Measurements from ENCODE around the gene WIPI1.

Gene WIPI1

DNA sequence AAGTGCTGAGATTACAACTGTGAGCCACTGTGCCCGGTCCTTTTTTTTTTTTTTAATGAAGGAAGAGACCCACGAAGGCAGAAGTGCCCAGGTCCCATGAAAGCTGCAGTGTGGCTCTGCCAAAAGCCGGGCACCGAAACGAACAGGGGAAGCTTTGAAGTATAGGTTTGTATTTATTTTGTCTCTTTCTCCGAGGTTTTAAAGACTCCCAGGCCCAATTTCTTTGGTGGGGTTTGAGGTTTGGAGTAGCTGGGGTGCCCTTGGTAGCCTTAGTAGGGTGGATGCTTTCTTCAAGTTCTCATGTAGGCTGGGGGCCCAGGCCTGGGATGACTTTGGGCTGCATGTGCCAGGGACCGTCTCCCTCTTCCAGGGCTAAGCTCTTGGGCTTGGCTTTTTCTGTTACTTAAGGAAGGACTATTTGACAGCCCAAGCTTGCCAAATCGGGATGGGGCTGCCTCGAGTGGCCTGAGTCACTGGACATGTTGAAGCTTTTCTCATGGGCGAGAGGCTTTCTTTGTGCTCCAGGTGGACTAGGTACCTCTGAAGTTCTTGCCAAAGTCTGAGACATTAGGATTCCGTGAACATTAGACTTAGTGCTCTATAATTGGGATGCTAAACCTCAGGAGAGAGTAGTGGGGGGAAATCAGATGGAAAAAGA, 66.3 kb downstream of the WIPI1 start:
- H3K4me3 ChIP-seq (ENCODE audit: low read depth in 1 of 2, low read length in 2 of 2), result no peak overlapping the region
- H3K27me3 ChIP-seq (ENCODE audit: low read depth, low read length), result no peaks in the 10 kb centered on the region
- no peaks in the 10 kb centered on the region for H3K4me1 ChIP-seq (ENCODE audit: control insufficient read depth in 1 of 2, insufficient read depth in 2 of 2, low read length in 2 of 2)
- no peak overlapping the region for H3K27ac ChIP-seq (ENCODE audit: low read length)
- H3K9me3 ChIP-seq (ENCODE audit: control insufficient read depth in 1 of 2, low read length in 2 of 2), result peaks cover 0 to 6% of the 10 kb centered on the region in 2 donors
- peaks cover 0 to 6% of the 10 kb centered on the region in 2 donors for H3K36me3 ChIP-seq (ENCODE audit: control insufficient read depth in 1 of 2, insufficient read depth in 2 of 2, low read length in 2 of 2)

- H3K27ac ChIP-seq (ENCODE audit: low read length), result no peak overlapping the region
- no peaks in the 10 kb centered on the region for H3K36me3 ChIP-seq (ENCODE audit: control insufficient read depth in 1 of 2, insufficient read depth in 2 of 2, low read length in 2 of 2)
- H3K27me3 ChIP-seq (ENCODE audit: low read depth, low read length), result no peaks in the 10 kb centered on the region
- no peak overlapping the region for H3K4me3 ChIP-seq (ENCODE audit: low read depth in 1 of 2, low read length in 2 of 2)
- no peaks in the 10 kb centered on the region for H3K4me1 ChIP-seq (ENCODE audit: control insufficient read depth in 1 of 2, insufficient read depth in 2 of 2, low read length in 2 of 2)
- no peaks in the 10 kb centered on the region for H3K9me3 ChIP-seq (ENCODE audit: control insufficient read depth in 1 of 2, low read length in 2 of 2)
These were observed 68.3 kb downstream of the WIPI1 start for GRCh38 chr17:68389041-68389440.

GRCh38 chr17:68387435-68388218, 69.7 kb downstream of the WIPI1 start:
- Histone ChIP-seq H3K36me3 (ENCODE audit: control insufficient read depth in 1 of 2, insufficient read depth in 2 of 2, low read length in 2 of 2) (no peaks in the 10 kb centered on the region), H3K4me1 (ENCODE audit: control insufficient read depth in 1 of 2, insufficient read depth in 2 of 2, low read length in 2 of 2) (peaks cover 0 to 3% of the 10 kb centered on the region in 2 donors), H3K27ac (ENCODE audit: low read length) (no peak overlapping the region), H3K9me3 (ENCODE audit: control insufficient read depth in 1 of 2, low read length in 2 of 2) (no peaks in the 10 kb centered on the region), H3K27me3 (ENCODE audit: low read depth, low read length) (no peaks in the 10 kb centered on the region), H3K4me3 (ENCODE audit: low read depth in 1 of 2, low read length in 2 of 2) (no peak overlapping the region)

DNA sequence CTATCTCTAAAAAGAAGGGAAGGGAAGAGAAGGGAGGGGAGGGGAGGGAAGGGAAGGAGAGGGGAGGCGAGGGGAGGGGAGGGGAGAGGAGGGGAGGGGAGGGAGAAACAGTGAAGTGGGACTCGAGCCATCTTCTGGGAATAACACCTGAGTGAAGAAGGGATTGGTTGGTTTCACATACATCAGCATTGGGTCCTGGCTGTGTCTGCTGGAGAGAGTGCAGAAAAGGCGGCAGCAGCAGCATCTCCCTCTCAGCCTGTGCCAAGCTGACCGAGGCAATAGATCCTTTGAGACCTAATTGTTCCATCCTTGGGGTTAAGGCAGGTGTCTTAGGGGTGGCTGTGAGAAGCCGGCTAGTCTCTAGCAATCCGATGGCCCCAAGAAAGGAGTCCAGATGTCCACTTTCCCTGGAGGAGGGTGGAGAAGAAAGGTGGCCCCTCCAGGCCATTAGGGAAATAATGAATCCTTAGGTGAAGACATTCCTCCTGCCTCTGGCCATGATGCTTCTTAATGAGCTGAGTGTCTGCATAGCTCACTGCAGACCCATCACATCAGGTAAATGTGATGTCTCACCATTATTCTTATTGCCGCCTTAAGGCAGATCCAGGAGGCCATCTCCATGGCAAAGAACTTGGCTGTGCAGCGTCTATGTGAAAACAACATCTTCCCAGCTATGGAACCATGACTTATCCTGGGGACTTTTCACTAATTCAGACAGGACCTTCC, 71.6 kb downstream of the WIPI1 start:
- Histone ChIP-seq H3K4me1 (ENCODE audit: control insufficient read depth in 1 of 2, insufficient read depth in 2 of 2, low read length in 2 of 2) (peaks cover 0 to 3% of the 10 kb centered on the region in 2 donors), H3K36me3 (ENCODE audit: control insufficient read depth in 1 of 2, insufficient read depth in 2 of 2, low read length in 2 of 2) (peaks cover 0 to 4% of the 10 kb centered on the region in 2 donors), H3K27me3 (ENCODE audit: low read depth, low read length) (no peaks in the 10 kb centered on the region), H3K27ac (ENCODE audit: low read length) (no peak overlapping the region), H3K9me3 (ENCODE audit: control insufficient read depth in 1 of 2, low read length in 2 of 2) (no peaks in the 10 kb centered on the region), H3K4me3 (ENCODE audit: low read depth in 1 of 2, low read length in 2 of 2) (no peak overlapping the region)

DNA sequence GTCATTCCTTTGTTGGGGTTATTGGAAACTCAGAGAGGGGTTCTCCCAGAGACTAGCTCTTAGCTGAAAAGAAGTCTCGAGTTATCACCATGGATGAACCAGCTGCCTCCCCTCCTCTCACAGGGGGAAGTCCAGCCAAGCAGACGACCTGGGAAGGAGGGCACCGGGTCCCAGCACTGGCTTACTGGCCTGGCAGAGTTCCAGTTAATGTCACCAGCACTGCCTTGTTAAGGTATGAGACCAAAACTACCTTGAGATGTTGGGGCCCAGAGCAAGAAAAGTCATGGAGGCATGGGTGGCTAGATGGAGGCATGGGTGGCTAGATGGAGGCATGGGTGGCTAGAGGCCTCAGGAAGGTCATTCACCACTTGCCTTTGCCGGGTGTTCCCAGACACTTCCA, 72.4 kb downstream of the WIPI1 start:
- Histone ChIP-seq H3K36me3 (ENCODE audit: control insufficient read depth in 1 of 2, insufficient read depth in 2 of 2, low read length in 2 of 2) (peaks cover 0 to 4% of the 10 kb centered on the region in 2 donors), H3K4me1 (ENCODE audit: control insufficient read depth in 1 of 2, insufficient read depth in 2 of 2, low read length in 2 of 2) (peaks cover 0 to 3% of the 10 kb centered on the region in 2 donors), H3K4me3 (ENCODE audit: low read depth in 1 of 2, low read length in 2 of 2) (no peak overlapping the region), H3K27ac (ENCODE audit: low read length) (no peak overlapping the region), H3K27me3 (ENCODE audit: low read depth, low read length) (no peaks in the 10 kb centered on the region), H3K9me3 (ENCODE audit: control insufficient read depth in 1 of 2, low read length in 2 of 2) (no peaks in the 10 kb centered on the region)

DNA sequence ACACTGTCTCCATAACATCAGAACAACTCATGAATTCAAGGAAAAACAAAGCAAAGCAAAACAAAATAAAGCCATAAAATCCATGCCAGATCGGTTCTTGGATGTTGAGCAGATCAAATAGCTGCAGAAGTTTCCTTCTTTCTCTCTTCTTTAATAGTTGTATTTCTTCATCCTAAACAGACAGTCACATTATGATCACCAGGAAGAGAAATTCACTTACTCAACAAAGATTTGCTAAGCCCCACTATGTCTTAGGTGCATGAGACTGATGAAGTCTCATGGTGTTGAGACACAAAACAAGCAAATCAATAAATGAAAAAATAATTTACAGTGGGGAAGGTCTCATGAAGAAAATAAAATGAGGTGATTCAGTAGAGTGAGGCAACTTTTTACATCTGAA, 72.8 kb downstream of the WIPI1 start:
- Histone ChIP-seq H3K9me3 (ENCODE audit: control insufficient read depth in 1 of 2, low read length in 2 of 2) (no peaks in the 10 kb centered on the region), H3K36me3 (ENCODE audit: control insufficient read depth in 1 of 2, insufficient read depth in 2 of 2, low read length in 2 of 2) (peaks cover 0 to 4% of the 10 kb centered on the region in 2 donors), H3K4me1 (ENCODE audit: control insufficient read depth in 1 of 2, insufficient read depth in 2 of 2, low read length in 2 of 2) (peaks cover 0 to 3% of the 10 kb centered on the region in 2 donors), H3K27me3 (ENCODE audit: low read depth, low read length) (no peaks in the 10 kb centered on the region), H3K27ac (ENCODE audit: low read length) (no peak overlapping the region), H3K4me3 (ENCODE audit: low read depth in 1 of 2, low read length in 2 of 2) (no peak overlapping the region)

- Histone ChIP-seq H3K27me3 (ENCODE audit: low read depth, low read length) (no peaks in the 10 kb centered on the region), H3K27ac (ENCODE audit: low read length) (no peak overlapping the region), H3K9me3 (ENCODE audit: control insufficient read depth in 1 of 2, low read length in 2 of 2) (no peaks in the 10 kb centered on the region), H3K36me3 (ENCODE audit: control insufficient read depth in 1 of 2, insufficient read depth in 2 of 2, low read length in 2 of 2) (peaks cover 0 to 7% of the 10 kb centered on the region in 2 donors), H3K4me3 (ENCODE audit: low read depth in 1 of 2, low read length in 2 of 2) (no peak overlapping the region), H3K4me1 (ENCODE audit: control insufficient read depth in 1 of 2, insufficient read depth in 2 of 2, low read length in 2 of 2) (peaks cover 0 to 3% of the 10 kb centered on the region in 2 donors)
These were observed 73.6 kb downstream of the WIPI1 start for GRCh38 chr17:68383443-68384321.

DNA sequence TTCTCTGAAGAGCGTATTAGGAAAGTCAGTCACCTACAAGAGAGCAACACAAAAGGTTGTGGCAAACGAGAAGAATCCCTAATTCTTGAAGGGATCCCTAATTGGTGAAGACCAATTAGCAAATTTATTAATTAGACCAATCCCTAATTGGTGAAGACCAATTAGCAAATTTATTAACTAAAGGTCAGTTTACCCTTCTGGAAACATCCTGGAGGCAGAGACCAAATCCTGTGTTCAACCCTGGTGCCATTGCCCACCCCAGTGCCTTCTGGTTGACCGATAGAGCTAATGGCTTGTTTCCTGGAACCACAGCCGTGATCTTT, 74.2 kb downstream of the WIPI1 start:
- Histone ChIP-seq H3K9me3 (ENCODE audit: control insufficient read depth in 1 of 2, low read length in 2 of 2) (no peaks in the 10 kb centered on the region), H3K4me1 (ENCODE audit: control insufficient read depth in 1 of 2, insufficient read depth in 2 of 2, low read length in 2 of 2) (peaks cover 0 to 3% of the 10 kb centered on the region in 2 donors), H3K27ac (ENCODE audit: low read length) (no peak overlapping the region), H3K36me3 (ENCODE audit: control insufficient read depth in 1 of 2, insufficient read depth in 2 of 2, low read length in 2 of 2) (peaks cover 0 to 12% of the 10 kb centered on the region in 2 donors), H3K4me3 (ENCODE audit: low read depth in 1 of 2, low read length in 2 of 2) (no peak overlapping the region), H3K27me3 (ENCODE audit: low read depth, low read length) (no peaks in the 10 kb centered on the region)

DNA sequence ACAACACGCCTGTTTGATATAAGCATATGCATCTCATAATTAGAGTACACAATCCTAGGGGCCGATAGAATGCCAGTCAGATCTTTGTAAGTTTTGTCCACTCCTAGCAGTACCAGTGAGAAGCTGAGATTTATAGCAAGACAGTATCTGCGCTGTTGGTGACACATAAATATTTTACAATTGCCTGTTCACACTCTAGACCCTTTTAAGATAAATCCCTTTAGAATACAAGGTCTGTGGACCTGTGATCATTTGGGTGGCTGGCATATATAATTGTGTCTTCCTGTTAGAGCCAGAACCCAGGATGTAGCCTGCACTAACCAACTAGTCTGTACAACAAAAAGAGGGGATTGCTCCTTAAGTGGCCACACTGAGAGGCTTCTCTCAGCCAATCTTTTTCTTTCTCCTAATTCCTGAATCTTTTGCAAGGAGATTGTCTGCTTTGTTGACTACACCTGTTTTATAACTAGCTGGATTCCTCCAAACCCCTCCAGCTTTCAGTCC, 74.7 kb downstream of the WIPI1 start:
- peaks cover 0 to 3% of the 10 kb centered on the region in 2 donors for H3K4me1 ChIP-seq (ENCODE audit: control insufficient read depth in 1 of 2, insufficient read depth in 2 of 2, low read length in 2 of 2)
- H3K27me3 ChIP-seq (ENCODE audit: low read depth, low read length), result no peaks in the 10 kb centered on the region
- no peaks in the 10 kb centered on the region for H3K9me3 ChIP-seq (ENCODE audit: control insufficient read depth in 1 of 2, low read length in 2 of 2)
- H3K27ac ChIP-seq (ENCODE audit: low read length), result no peak overlapping the region
- H3K36me3 ChIP-seq (ENCODE audit: control insufficient read depth in 1 of 2, insufficient read depth in 2 of 2, low read length in 2 of 2), result peaks cover 0 to 12% of the 10 kb centered on the region in 2 donors
- no peak overlapping the region for H3K4me3 ChIP-seq (ENCODE audit: low read depth in 1 of 2, low read length in 2 of 2)

DNA sequence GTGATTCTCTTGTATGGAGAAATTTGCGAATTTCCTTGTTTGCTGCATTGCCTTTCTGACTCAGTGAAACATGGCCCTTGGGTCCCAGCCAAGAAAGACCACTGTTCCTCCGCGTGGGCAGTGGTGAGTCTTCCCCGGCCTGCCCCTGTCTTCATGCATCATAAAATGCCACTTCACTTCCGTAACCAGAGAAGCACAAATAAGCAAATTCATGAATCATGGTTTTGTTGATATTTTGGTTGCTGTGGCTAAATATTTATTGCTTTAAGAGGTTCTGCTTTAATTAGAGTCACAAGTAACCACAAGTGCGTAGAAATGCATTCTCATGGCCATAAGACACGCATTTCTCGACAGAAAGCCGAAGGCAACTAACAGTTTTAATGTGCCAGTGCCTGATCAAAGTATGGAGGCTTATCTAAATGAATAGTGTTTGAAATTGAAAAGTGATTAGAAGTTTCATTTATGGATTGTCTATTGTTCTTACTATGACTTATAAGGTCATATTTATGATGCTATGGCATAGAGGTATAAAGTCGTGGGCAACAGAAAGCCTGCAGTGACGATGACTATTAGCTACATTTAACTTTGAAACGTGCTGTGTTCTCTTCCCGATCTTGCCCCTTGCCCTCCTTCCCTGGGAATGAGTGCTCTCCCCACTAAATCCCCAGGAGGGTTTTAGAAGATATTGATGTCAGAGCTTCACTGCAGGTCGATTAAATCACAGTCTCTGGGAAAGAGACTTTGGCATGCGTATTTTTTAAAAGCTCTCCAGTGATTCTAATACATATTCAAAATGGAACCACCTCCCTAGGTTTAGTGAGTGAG, 76.0 kb downstream of the WIPI1 start:
- Histone ChIP-seq H3K9me3 (ENCODE audit: control insufficient read depth in 1 of 2, low read length in 2 of 2) (no peaks in the 10 kb centered on the region), H3K36me3 (ENCODE audit: control insufficient read depth in 1 of 2, insufficient read depth in 2 of 2, low read length in 2 of 2) (peaks cover 0 to 12% of the 10 kb centered on the region in 2 donors), H3K27me3 (ENCODE audit: low read depth, low read length) (no peaks in the 10 kb centered on the region), H3K4me3 (ENCODE audit: low read depth in 1 of 2, low read length in 2 of 2) (no peak overlapping the region), H3K27ac (ENCODE audit: low read length) (no peak overlapping the region), H3K4me1 (ENCODE audit: control insufficient read depth in 1 of 2, insufficient read depth in 2 of 2, low read length in 2 of 2) (peaks cover 0 to 3% of the 10 kb centered on the region in 2 donors)

All from muscle layer of duodenum (tissue), 2 donors.